GM12801 (cell line): Measurements from ENCODE around the gene SPATS2.

ENCODE experiments used
- CTCF ChIP-seq: IDR thresholded peaks from one replicate; pipeline ENCODE4 v1.5.1; 2011; ENCODE audit warnings: control low read depth; ENCODE audit not compliant: insufficient read length; ENCODE audit errors: extremely low read depth

SPATS2 gene

DNA sequence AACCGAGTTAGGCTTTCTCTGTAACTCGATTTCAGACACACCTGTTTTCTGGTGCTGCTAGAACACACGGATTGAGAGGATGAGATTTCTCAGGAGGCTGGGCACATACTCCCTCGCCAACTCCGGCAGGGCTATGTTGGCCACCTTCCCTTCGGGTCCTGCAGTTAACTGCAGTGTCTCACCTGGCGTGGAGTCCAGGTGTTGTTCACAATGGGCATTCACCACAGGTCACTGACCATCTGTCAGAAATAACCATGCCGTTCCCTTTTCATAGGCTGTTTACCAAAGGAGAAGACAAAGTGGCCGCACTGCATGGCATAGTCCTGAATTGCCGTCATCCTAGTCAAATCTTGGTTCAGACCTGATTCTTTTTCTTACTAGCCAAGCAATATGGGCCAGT lies 166.1 kb downstream of the SPATS2 start:
- no peak for TF ChIP-seq CTCF

GRCh38 chr12:49534731-49535278 lies 167.5 kb downstream of the SPATS2 start:
- no peak for TF ChIP-seq CTCF

DNA sequence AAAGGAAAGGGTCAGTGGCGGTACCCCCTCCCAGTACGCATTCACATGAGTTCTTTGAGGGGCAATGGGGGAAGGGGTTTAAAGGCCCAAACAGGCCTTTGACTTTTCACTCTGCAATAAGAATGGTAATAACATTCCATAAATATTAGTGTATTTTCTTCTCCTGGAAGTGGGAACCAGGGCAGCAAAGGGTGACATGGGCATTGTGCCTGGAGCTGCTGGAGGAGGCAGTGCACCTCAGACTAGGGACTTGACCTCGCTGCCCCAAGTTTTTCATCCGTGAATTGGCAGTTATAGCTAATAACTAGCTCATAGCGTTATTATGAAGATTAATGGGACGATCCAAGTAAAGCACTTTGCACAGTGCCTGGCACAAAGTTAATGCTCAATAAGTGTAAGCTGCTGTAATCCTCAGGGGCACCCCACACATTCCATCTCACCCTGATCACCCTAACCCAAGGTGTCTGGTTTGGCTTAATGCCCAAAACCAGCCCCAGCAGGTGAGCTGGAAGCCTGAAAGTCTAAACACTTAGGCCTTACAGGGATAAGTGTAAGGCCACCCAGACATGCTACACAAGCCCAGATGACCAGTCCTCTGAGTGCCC lies 168.8 kb downstream of the SPATS2 start:
- no peak for TF ChIP-seq CTCF

GRCh38 chr12:49536526-49537071 lies 169.3 kb downstream of the SPATS2 start:
- TF ChIP-seq CTCF = no peak

DNA sequence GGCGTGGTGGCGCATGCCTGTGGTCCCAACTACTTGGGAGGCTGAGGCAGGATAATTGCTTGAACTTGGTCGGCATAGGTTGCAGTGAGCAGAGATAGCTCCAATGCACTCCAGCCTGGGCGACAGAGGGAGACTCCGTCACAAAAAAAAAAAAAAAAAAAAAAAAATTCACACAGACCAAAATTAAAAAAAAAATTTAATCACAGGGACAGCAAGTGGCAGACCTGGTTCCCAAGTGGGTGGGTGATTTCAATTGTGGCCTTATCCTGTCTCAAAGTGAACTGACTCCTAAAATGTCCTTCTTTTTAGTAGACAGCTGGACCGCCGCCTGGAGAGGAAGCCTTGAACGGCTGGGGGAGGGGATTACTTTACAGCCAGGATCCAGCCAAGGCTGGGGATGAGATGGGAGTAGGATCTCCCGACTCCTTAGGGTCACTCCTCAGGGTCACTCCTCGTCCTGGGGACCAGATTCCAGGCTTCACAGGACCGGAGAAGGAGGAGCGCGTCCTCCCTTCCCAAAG lies 170.0 kb downstream of the SPATS2 start:
- no peak for TF ChIP-seq CTCF

- TF ChIP-seq CTCF = no peak
Observed at GRCh38 chr12:49537752-49538509, 170.7 kb downstream of the SPATS2 start.
